GM12892 (cell line): Measurements from ENCODE around the gene IL1RAPL2.
"Not testable (repeated sequence)": the region's sequence is repeated elsewhere in the genome, so short reads cannot be mapped to it uniquely, and the experiment has no call there.

ENCODE experiments used
- DNase-seq: peaks from one replicate; pipeline ENCODE4 v3.0.0; 2011; ENCODE audit not compliant: insufficient read length
- FAIRE-seq: peaks from 2 replicates; lab custom pipeline; 2011; peaks lifted over from hg19 to GRCh38; lab: Jason Lieb, UNC
- POLR2A ChIP-seq: IDR thresholded peaks from 2 replicates; pipeline ENCODE4 v1.6.1; 2011; ENCODE audit warnings: low read depth, low read length, control low read depth
- POLR2AphosphoS5 ChIP-seq: IDR thresholded peaks from 2 replicates; pipeline ENCODE4 v1.6.1; 2011; ENCODE audit warnings: low read depth, low read length, control low read depth
- TAF1 ChIP-seq: IDR thresholded peaks from 2 replicates; pipeline ENCODE4 v1.6.1; 2011; ENCODE audit warnings: low read depth, mild to moderate bottlenecking, control low read depth, low read length, borderline replicate concordance

IL1RAPL2 gene

DNA sequence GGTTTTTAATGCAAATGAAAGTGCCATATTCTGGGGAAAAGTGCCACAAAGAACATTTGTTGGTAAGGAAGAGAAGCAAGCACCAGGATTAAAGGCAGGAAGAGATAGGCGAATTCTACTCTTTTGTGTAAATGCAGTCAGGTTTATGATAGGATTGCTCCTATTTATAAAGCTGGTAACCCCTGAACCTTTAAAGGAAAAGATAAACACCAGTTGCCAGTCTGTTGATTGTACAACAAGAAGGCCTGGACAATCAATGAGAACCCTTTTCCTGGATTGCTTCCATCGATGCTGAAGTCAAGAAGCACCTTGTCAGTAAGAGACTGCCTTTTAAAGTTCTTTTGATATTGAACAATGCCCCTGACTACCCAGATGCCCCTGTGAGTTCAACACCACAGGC, 1098.2 kb downstream of the IL1RAPL2 start:
- FAIRE-seq (no peak), DNase-seq (no peak)
- no peak for TF ChIP-seq TAF1
- TF ChIP-seq POLR2AphosphoS5, result no peak
- TF ChIP-seq POLR2A, result no peak

DNA sequence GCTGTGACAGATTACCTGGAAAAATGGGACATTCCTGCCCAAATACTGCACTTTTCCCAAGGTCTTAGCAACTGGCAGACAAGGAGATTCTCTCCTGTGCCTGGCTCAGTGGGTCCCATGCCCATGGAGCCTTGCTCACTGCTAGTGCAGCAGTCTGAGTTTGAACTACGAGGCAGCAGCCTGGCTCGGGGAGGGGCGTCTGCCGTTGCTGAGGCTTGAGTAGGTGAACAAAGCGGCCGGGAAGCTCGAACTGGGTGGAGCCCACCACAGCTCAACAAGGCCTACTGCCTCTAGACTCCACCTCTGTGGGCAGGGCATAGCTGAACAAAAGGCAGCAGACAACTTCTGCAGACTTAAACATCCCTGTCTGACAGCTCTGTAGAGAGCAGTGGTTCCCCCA, 1118.3 kb downstream of the IL1RAPL2 start:
- not testable (repeated sequence) for FAIRE-seq, DNase-seq

DNA sequence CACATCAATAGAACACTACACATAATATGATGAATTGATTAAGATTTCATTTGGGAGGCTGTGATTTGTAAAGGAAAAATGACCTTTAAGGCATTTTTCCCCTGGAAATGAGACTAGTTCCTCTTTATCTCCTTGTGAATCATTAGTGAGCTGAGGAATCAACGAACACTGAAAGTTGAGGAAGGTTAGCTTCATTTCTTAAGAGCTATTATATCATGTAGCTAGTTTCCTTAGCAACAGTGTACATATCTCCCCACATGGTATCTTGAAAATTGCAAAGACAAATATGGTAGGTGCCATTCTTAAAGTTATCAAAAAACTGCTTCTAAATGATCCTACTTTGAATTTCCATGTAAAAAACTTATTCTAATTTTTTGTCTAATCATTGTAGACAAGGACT, 1128.8 kb downstream of the IL1RAPL2 start:
- no peak for FAIRE-seq
- DNase-seq, result no peak
- TF ChIP-seq POLR2A (no peak), TAF1 (no peak), POLR2AphosphoS5 (no peak)

DNA sequence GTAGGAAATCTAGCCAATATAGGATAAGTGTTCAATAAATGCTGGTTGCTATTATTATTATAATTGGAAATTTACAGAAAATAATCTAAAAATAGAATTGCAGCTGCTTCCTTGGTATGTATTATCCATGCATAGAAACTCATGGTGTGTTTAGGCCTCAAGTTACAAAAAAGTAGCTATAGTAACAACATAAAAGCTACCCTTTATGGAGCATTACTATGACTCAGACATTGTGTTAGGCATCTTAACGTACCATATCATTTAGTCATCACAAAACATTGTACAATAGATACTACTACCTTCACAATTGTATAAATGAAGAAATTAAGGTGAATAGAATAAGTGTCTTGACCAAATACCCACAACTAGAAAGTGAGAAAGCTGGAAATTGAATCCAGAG, 1129.5 kb downstream of the IL1RAPL2 start:
- DNase-seq (no peak), FAIRE-seq (no peak)
- TF ChIP-seq TAF1, result no peak
- no peak for TF ChIP-seq POLR2AphosphoS5
- TF ChIP-seq POLR2A, result no peak

DNA sequence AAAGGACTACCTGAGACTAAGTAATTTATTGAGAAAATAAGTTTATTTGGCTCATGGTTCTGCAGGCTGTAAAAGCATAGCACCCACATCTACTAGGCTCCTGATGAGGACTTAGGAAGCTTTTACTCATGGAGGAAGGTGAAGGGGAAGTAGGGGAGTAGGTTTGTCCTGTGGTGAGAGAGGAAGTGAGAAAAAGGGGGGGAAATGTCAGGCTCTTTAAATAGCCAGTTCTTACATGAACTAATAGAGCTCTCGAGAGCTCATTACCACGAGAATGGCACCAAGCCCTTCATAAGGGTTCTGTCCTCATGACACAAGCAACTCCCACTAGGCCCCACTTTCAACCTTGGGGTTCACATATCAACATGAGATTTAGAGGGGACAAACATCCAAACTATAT, 1130.9 kb downstream of the IL1RAPL2 start:
- no peak for FAIRE-seq
- no peak for DNase-seq
- TF ChIP-seq TAF1 (no peak), POLR2AphosphoS5 (no peak), POLR2A (no peak)

DNA sequence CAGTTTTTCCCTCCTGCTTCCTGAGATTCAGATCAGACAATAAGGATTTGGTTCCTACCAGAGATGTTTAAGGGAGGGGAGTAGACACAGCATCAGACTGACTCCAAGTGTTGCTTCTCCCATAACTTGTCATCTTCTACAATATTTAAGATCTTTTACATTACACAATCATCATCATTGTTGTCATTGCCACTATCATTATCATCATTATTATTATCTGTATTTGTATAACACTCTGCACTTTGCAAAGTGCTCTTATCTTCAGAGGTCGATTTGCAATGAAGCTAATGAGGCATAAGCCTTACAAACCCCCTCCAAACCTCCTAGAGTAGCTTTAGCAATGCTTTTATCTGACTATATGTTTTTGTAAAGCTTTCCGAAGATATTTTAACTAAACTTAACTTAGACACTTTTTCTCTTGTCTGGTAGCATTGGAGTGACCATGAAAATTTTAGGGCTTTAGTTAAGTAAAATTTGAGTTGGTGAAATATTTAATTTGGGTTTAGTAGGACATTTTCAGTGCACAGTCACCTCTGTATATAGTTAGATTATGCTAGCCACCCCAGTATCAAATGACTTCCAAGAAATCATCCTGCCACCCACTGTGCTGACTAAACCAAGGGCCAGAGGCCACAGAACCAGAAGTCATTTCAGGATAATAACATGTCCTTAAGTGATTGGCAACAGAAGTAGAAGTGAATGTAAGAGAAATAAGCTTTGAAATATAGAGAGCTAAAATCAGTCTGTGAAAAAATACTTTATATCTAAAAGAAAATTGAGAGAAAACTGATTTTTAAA, 1132.2 kb downstream of the IL1RAPL2 start:
- no peak for DNase-seq
- no peak for FAIRE-seq
- no peak for TF ChIP-seq TAF1
- TF ChIP-seq POLR2AphosphoS5, result no peak
- TF ChIP-seq POLR2A, result no peak

DNA sequence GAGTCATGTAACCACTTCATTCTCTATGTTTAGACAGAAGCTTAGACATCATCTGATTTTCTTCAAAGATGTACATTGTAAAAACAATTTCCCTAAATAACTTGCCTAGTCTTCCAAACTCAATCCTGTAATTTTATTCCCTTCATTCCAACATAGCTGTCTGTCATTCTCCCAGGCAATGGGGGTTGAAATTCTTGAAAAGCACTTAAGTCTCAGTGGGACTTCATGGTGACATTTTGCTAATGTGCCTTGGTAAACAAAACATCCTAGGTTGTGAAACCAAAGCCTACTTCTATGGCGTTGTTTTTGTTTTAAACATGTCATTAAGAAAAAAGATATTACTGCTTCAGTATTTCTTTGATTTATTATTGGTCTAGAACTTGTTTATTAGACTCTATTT, 1134.3 kb downstream of the IL1RAPL2 start:
- no peak for TF ChIP-seq POLR2A
- no peak for TF ChIP-seq TAF1
- TF ChIP-seq POLR2AphosphoS5, result no peak
- FAIRE-seq, result no peak
- no peak for DNase-seq

DNA sequence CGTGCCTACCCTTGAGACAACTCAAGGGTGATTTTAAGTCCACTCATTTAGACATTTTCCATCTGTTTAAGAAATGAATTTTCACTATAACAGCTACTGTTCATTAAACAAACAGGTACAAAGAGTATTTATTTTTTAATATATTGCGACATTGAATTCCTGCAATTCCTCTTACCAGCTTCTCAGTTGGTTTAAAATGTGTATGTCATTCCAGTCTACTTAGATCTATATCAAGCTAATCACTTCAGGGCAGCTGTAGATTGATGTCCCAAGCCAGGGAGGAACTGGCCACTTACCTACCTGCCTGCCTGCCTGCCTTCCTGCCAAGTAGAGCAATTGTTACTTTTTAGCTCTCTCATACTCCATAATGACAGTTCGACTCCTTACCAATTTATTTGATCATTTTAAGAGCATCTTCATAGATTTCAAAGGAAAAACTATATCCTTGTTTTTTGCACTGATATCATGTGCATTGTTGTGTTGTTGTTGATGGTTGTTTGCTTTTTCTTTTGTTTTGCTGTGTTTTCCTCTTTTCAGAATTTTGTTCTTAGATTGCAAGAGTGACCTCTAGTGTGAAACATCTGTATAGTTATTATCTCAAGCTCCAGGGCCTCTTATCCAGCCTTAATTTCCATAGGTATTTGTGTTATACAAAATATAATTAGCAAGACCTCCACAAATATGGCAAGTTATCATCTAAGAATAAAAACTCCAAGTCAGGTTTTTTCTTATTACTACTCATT, 1135.5 kb downstream of the IL1RAPL2 start:
- DNase-seq, result no peak
- TF ChIP-seq POLR2AphosphoS5 (no peak), POLR2A (no peak), TAF1 (no peak)
- no peak for FAIRE-seq

DNA sequence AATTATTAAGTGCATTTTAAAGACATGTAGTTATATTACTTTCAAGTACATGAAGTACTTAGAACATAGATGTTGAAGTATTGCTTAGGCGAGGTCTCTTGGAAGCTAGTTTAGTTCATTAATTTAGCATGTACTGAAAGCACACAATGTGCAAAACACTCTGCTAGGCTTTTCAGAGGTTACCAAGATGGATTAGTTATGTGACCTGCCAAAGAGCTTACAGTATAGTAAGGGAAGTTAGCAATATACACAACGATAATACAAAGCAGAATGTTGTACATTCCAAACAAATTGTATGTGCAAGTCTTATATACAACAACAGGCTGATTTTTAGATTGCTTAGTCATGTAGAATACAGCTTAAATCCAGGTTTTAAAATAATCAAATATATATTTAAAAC, 1137.9 kb downstream of the IL1RAPL2 start:
- FAIRE-seq (no peak), DNase-seq (no peak)
- TF ChIP-seq POLR2A, result no peak
- TF ChIP-seq TAF1, result no peak
- no peak for TF ChIP-seq POLR2AphosphoS5

DNA sequence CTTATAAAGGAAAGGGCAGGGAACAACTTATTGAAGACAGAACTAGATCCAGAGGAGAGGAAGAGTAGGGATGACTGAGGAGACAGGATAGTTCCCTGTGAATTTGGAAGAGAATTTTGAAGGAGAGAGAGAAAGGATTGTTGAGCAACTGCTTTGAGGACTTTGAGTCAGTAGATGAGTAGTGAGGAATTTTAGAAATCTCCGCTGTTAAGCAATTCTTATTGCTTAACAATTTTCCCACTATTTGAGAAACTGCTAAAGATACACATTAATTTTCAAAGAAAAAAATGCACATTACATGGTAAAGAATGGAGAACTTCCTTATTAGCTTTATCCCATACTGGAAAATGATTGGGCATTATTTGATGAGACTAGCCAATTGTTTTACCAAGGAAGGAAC, 1140.0 kb downstream of the IL1RAPL2 start:
- FAIRE-seq (no peak), DNase-seq (no peak)
- TF ChIP-seq TAF1 (no peak), POLR2A (no peak), POLR2AphosphoS5 (no peak)

DNA sequence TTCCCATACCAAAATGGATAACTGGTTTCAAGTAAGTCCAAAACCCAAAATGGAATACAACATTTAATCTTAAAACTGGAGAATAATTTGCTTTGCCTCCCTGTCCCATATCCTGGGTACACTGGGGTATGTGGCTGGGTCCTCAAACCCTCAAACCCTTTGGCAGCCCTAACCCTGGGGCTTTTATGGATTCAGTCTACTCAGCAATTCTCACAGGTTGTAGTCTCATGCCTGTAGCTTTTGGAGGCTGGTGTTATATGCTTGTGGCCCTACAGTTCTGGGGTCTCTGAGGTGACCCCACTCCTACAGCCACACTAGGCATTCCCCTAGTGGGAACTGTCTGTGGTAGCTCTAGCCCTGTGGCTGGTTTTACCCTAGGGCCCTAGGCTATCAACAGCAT, 1145.8 kb downstream of the IL1RAPL2 start:
- FAIRE-seq (no peak), DNase-seq (no peak)
- TF ChIP-seq POLR2AphosphoS5 (no peak), POLR2A (no peak)

DNA sequence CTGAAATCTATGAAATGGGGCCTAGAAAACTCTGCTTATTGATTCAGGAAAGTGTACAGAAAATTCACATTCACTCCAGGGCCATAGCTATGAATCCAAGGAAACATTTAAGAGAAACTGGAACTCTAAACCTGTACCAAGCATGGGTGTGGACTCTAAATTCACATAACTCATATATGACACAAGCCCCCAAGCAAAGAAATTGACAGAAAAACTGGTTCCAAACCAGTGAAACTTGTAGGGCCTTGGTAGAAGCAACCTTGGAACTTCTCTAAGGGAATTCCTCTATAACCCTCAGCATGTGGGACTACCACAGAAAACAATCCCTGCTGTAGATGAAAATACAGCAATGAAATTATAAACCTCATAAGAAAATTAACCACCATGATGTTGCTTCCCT, 1149.7 kb downstream of the IL1RAPL2 start:
- no peak for TF ChIP-seq POLR2A
- no peak for TF ChIP-seq TAF1
- TF ChIP-seq POLR2AphosphoS5, result no peak
- DNase-seq (no peak), FAIRE-seq (no peak)
